ENCODE measurements around the gene PCSK1. TPM values are rescaled to one million over a fixed set of nuclear protein-coding genes. Genes with fewer than 3 reads are reported as not detected.

The PCSK1 gene
- total RNA-seq, 2 donors from 2014 or later = 0.52 to 4.0 TPM

DNA sequence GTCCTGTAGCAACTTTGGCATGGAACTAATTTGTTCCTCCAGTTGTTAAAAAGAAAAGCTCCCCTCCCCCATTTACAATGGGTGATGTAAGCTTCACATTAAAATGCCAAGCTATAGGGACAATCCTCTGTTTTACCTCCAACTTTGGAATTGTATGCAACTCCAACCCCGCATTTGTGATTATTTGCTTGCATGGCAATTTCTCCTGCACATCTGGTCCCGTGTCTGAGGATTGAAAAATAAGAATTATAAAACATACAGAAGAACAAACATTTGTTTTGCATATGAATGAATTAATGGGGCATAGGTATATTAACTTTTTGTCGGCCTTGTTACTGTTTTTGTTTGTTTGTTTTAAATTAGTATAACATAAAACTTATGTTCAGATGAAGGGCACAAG, 17.2 kb downstream of the PCSK1 start:
- Histone ChIP-seq H3K27ac (no peak overlapping the region), H3K4me1 (no peaks in the 10 kb centered on the region), H3K9me3 (no peaks in the 10 kb centered on the region), H3K36me3 (no peaks in the 10 kb centered on the region), H3K27me3 (no peaks in the 10 kb centered on the region), H3K4me3 (no peak overlapping the region)
- DNase-seq (ENCODE audit: low spot score) = no peak
- TF ChIP-seq, protein P1, sequence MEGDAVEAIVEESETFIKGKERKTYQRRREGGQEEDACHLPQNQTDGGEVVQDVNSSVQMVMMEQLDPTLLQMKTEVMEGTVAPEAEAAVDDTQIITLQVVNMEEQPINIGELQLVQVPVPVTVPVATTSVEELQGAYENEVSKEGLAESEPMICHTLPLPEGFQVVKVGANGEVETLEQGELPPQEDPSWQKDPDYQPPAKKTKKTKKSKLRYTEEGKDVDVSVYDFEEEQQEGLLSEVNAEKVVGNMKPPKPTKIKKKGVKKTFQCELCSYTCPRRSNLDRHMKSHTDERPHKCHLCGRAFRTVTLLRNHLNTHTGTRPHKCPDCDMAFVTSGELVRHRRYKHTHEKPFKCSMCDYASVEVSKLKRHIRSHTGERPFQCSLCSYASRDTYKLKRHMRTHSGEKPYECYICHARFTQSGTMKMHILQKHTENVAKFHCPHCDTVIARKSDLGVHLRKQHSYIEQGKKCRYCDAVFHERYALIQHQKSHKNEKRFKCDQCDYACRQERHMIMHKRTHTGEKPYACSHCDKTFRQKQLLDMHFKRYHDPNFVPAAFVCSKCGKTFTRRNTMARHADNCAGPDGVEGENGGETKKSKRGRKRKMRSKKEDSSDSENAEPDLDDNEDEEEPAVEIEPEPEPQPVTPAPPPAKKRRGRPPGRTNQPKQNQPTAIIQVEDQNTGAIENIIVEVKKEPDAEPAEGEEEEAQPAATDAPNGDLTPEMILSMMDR (IDR thresholded peaks at IDR 0.05) = no peak

DNA sequence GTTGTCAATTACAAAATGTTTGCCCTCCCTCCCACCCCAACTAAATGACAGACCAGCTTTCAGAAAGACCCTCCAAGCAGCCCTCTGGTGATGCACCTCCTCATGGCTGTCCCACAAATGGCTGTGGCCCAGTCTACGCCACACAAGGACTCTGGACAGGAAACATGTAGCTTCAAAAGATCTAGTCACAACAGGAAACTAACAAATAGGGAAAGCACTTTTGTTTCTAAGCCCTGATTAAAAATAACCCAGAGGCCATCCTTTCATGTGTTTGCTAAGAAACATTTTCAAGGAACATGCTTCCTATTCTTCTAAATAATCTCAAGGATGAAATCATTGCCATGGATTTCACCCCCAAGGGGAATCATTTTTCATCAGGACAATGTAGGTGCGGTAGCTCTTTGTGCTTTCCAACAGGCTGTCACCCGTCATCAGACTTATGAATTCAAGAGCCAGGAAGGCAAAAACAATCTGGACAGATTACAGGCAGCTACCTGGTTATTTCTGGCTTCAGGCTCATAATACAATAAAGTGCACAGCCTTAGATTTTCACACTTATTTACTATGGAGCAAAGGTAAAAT, 20.1 kb downstream of the PCSK1 start:
- no peaks in the 10 kb centered on the region for H3K36me3 ChIP-seq
- no peak overlapping the region for H3K4me3 ChIP-seq
- no peak overlapping the region for H3K27ac ChIP-seq
- H3K4me1 ChIP-seq = no peaks in the 10 kb centered on the region
- no peak for DNase-seq (ENCODE audit: low spot score)
- no peaks in the 10 kb centered on the region for H3K27me3 ChIP-seq
- no peaks in the 10 kb centered on the region for H3K9me3 ChIP-seq
- TF ChIP-seq, protein P1 (IDR thresholded peaks at IDR 0.05) = no peak

DNA sequence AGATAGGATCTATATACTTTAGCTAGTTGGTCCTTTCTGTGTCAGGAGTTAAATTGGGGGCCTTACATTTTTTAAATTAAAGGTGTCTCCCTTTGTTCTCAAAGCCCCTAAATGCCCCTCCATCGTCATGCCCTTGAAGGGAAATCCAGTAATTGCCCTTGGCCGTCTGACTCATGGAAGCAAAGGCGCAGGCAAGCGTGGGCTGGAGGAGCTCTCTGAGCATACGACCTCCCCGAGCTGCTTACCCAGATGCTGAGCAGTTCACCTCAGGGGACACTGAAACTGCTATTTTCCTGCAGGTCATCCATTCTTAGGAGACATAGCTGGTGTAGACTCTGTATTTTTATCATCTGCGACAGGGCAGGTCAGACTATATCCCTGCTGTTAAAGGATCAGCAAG, 23.0 kb downstream of the PCSK1 start:
- Histone ChIP-seq H3K4me3 (no peak overlapping the region), H3K4me1 (no peaks in the 10 kb centered on the region), H3K27ac (no peak overlapping the region), H3K27me3 (no peaks in the 10 kb centered on the region), H3K9me3 (no peaks in the 10 kb centered on the region), H3K36me3 (no peaks in the 10 kb centered on the region)
- DNase-seq (ENCODE audit: low spot score) = no peak
- TF ChIP-seq, protein P1 (IDR thresholded peaks at IDR 0.05) = no peak

DNA sequence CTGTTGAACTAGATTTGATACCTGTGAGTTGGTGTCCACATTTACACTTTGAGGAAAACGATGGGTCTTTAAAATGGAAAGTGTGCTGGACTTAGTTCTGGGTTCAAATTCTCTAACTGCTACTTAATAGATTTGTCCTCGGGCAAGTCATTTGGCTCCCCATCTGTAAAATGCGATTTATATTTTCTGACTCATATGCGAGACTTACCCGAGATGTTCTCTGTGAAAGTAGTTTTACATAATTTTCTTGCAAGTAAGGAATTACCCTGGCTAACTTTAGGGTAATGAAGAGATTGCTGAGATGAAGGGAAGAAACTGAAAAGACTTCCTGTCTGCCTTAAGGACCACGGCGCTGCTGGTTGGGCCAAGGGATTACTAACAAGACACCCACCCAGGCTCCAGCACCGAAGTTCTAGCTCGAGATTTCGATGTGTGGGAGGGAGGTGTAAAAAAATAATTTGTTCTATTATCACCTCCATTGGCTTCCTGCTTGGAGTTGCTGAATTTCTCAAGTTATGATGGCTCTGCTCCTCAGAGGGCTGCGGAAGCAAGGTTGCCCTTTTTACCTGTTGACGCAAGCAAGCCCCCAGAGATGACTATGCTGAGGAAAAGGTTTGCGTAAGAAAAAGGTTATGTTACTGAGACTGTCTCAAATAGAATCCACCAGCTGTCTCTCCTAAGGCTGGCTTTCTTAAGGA, 24.1 kb downstream of the PCSK1 start:
- Histone ChIP-seq H3K27me3 (no peaks in the 10 kb centered on the region), H3K4me3 (no peak overlapping the region), H3K4me1 (no peaks in the 10 kb centered on the region), H3K27ac (no peak overlapping the region), H3K36me3 (no peaks in the 10 kb centered on the region), H3K9me3 (no peaks in the 10 kb centered on the region)
- TF ChIP-seq, protein P1 (IDR thresholded peaks at IDR 0.05) = no peak
- DNase-seq (ENCODE audit: low spot score) = no peak

DNA sequence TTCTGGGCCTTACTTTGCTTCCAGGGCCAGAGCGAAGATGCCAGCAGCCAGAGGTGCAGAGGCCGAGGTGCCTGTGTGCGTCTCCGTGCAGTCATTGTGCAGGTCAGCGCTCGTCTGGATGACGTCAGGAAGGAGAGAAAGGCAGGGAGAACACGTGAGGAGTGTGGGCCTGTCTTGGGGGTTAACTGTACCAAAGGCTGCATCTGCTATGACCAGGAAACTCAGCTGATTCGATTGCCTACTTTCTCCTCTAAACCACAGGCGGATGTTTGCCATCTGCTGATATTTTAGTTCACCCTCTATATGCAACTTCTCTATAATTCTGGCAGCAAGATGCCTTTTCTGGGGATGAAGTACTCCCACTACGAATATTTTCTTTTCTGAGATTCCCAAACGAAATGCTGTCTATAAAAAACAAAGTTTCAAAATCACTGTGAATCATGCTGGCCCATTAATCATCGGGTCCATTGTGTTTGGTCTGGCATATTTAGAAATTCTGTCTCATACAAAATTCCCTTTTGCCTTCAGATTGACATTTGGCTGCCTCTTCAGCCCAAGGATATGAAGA, 24.8 kb downstream of the PCSK1 start:
- Histone ChIP-seq H3K4me3 (no peak overlapping the region), H3K36me3 (no peaks in the 10 kb centered on the region), H3K27ac (no peak overlapping the region), H3K9me3 (no peaks in the 10 kb centered on the region), H3K4me1 (no peaks in the 10 kb centered on the region), H3K27me3 (no peaks in the 10 kb centered on the region)
- DNase-seq (ENCODE audit: low spot score) = no peak
- TF ChIP-seq, protein P1 (IDR thresholded peaks at IDR 0.05) = no peak

All from right atrium auricular region (tissue), 2 donors.